Vagina (tissue), 2 donors: ENCODE results near the gene CCL25. TPM values are rescaled to one million over a fixed set of nuclear protein-coding genes. Genes with fewer than 3 reads are reported as not detected.

Experiments used
- DNase-seq, 2 donors: peaks; one replicate each; pipeline ENCODE4 v3.0.0-alpha.2; 2017; ENCODE audit errors: extremely low spot score in 2 of 2
- H3K27ac ChIP-seq: fragments of 200-600 bp; sonication (generic); one replicate; pipeline ENCODE4 v1.5.1; 2019
- H3K27me3 ChIP-seq: fragments of 200-600 bp; sonication (generic); one replicate; pipeline ENCODE4 v1.5.1; 2019
- H3K36me3 ChIP-seq, 2 donors: fragments of 200-600 bp; sonication (generic); one replicate each; pipeline ENCODE4 v1.5.1; 2017 to 2019
- H3K4me1 ChIP-seq: fragments of 200-600 bp; sonication (generic); one replicate; pipeline ENCODE4 v1.5.1; 2019
- H3K4me3 ChIP-seq, 2 donors: fragments of 200-600 bp; sonication (generic); 1 replicate in 1 of 2; 2 replicates in 1 of 2; pipeline ENCODE4 v1.5.1; 2016 to 2019
- H3K9me3 ChIP-seq: fragments of 200-600 bp; sonication (generic); one replicate; pipeline ENCODE4 v1.5.1; 2019
- CTCF ChIP-seq, 3 experiments: fragments of 450-650 bp in 2 of 3; fragments of 200-600 bp in 1 of 3; sonication (generic) in 1 of 3; IDR thresholded peaks; one replicate each; pipeline ENCODE4 v1.5.1; 2017 to 2019; ENCODE audit warnings: antibody characterized with exemption in 3 of 3, mild to moderate bottlenecking in 2 of 3, moderate library complexity in 2 of 3
- POLR2A ChIP-seq, 2 donors: fragments of 450-650 bp; IDR thresholded peaks; one replicate each; pipeline ENCODE4 v1.6.1; 2017; ENCODE audit warnings: antibody characterized with exemption in 2 of 2, mild to moderate bottlenecking in 2 of 2, moderate library complexity in 2 of 2
- POLR2AphosphoS5 ChIP-seq, 2 donors: sonication (generic); formaldehyde crosslinking; IDR thresholded peaks; one replicate each; pipeline ENCODE4 v1.9.0; 2017; ENCODE audit warnings: antibody characterized with exemption in 2 of 2, mild to moderate bottlenecking in 2 of 2, low read depth in 1 of 2; ENCODE audit not compliant: insufficient read depth in 1 of 2
- intact Hi-C: fragments of 100-400 bp; cut with DNase I; formaldehyde crosslinking; loops from one replicate; pipeline ENCODE4 v1.15.1; 2023
- total RNA-seq: library from RNA; depleted of rRNA; stranded (reverse); fragments of >200 nt; gene quantifications from one replicate; pipeline ENCODE4 v1.2.3, GENCODE V29; 2016

CCL25 gene
- total RNA-seq, 1 donor from 2014 or later: not detected

GRCh38 chr19:8088752-8089663 is 36.4 kb downstream of the CCL25 start:
- Histone ChIP-seq H3K9me3 (no peaks in the 10 kb centered on the region), H3K27ac (no peak overlapping the region), H3K4me3 (no peak overlapping the region), H3K27me3 (no peaks in the 10 kb centered on the region), H3K36me3 (no peaks in the 10 kb centered on the region), H3K4me1 (no peaks in the 10 kb centered on the region)
- TF ChIP-seq POLR2AphosphoS5 (IDR thresholded peaks at IDR 0.05; ENCODE audit: insufficient read depth in 1 of 2, low read depth in 1 of 2) (no peak), POLR2A (IDR thresholded peaks at IDR 0.05) (no peak), CTCF (IDR thresholded peaks at IDR 0.05) (no peak)
- no peak for DNase-seq
- intact Hi-C loops: no loop called here

GRCh38 chr19:8089664-8090601 is 37.4 kb downstream of the CCL25 start:
- no peaks in the 10 kb centered on the region for H3K27me3 ChIP-seq
- H3K27ac ChIP-seq: no peak overlapping the region
- no peak for DNase-seq
- TF ChIP-seq POLR2A (IDR thresholded peaks at IDR 0.05) (no peak), POLR2AphosphoS5 (IDR thresholded peaks at IDR 0.05; ENCODE audit: insufficient read depth in 1 of 2, low read depth in 1 of 2) (no peak), CTCF (IDR thresholded peaks at IDR 0.05) (no peak)
- H3K4me1 ChIP-seq: no peaks in the 10 kb centered on the region
- H3K4me3 ChIP-seq: no peak overlapping the region
- intact Hi-C loops: no loop called here
- H3K36me3 ChIP-seq: no peaks in the 10 kb centered on the region
- H3K9me3 ChIP-seq: peaks cover under 1% of the 10 kb centered on the region

GRCh38 chr19:8090950-8091349 is 38.4 kb downstream of the CCL25 start:
- no peak overlapping the region for H3K4me3 ChIP-seq
- intact Hi-C loops: no loop called here
- H3K4me1 ChIP-seq: no peaks in the 10 kb centered on the region
- no peaks in the 10 kb centered on the region for H3K36me3 ChIP-seq
- TF ChIP-seq POLR2A (IDR thresholded peaks at IDR 0.05) (no peak), CTCF (IDR thresholded peaks at IDR 0.05) (no peak), POLR2AphosphoS5 (IDR thresholded peaks at IDR 0.05; ENCODE audit: insufficient read depth in 1 of 2, low read depth in 1 of 2) (no peak)
- DNase-seq: no peak
- H3K9me3 ChIP-seq: peaks cover 11% of the 10 kb centered on the region
- H3K27me3 ChIP-seq: no peaks in the 10 kb centered on the region
- H3K27ac ChIP-seq: no peak overlapping the region

- no peak for TF ChIP-seq CTCF (IDR thresholded peaks at IDR 0.05)
- no peak for TF ChIP-seq POLR2A (IDR thresholded peaks at IDR 0.05)
- TF ChIP-seq POLR2AphosphoS5 (IDR thresholded peaks at IDR 0.05; ENCODE audit: insufficient read depth in 1 of 2, low read depth in 1 of 2): no peak
- DNase-seq: no peak
- peaks cover 20% of the 10 kb centered on the region for H3K9me3 ChIP-seq
- H3K27ac ChIP-seq: no peak overlapping the region
- H3K27me3 ChIP-seq: no peaks in the 10 kb centered on the region
- no peak overlapping the region for H3K4me3 ChIP-seq
- no peaks in the 10 kb centered on the region for H3K4me1 ChIP-seq
- no peaks in the 10 kb centered on the region for H3K36me3 ChIP-seq
- intact Hi-C loops: no loop called here
Measured at GRCh38 chr19:8093740-8094139, 41.2 kb downstream of the CCL25 start.
